Activated CD4-positive, alpha-beta T cell treated with anti-CD3 and anti-CD28 coated beads for 4 hours (primary cell): Measurements from ENCODE around the gene WDHD1.
"Not testable (repeated sequence)": the region's sequence is repeated elsewhere in the genome, so short reads cannot be mapped to it uniquely, and the experiment has no call there.

Experiments
- DNase-seq, 2 donors: peaks; one replicate each; pipeline ENCODE4 v3.0.0-alpha.2; 2020

WDHD1 gene

DNA sequence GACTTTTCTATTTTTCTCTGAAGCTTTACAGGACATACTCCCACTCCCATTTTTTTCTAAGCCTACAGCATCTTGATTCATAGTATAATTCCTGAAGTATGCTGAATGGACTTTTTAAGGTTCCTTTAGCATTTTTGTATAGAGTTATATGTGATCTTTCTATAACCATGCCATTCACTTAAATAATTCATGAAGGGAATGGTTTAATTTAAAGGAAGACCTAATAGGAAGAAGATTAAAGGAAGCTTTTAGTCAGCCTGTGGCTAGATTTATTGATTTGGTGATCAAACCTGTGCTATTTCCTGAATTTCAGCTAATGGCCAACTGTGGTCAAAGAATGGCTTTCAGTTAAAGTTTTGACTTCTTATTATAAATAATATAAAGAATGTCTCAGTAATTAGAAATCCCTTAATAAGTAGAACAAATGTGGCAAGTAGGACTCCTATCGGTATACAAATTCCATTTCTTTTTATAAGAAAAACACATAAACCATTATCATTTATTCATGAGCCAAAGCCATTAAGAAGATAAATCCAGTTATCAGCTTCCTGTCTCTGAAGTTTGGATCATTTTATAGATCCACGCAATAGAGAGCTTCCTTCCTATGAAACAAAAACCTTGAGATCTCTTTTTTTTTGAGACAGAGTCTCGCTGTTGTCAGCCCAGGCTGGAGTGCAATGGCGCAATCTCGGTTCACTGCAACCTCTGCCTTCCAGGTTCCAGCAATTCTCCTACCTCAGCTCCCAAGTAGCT lies 20.6 kb upstream of the WDHD1 start:
- DNase-seq = no peak

DNA sequence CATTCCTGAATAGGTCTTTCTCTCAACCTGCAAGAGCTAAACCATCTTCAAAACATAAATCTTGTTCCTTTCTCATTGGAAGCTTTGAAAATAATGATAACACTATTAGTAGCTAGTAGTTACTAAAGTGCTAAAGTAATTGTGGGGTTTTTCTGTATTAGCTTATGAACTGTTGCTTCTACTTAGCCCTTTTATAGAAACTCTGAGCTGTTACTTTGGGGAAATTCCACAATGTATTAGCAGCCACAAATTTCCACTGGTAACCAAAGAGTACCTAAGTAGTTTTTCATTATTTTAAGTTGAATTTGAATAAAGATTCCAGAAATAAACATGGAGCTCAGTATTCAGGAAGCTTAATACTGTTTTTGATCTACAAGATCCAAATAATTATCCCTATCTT lies 18.2 kb upstream of the WDHD1 start:
- no peak for DNase-seq

DNA sequence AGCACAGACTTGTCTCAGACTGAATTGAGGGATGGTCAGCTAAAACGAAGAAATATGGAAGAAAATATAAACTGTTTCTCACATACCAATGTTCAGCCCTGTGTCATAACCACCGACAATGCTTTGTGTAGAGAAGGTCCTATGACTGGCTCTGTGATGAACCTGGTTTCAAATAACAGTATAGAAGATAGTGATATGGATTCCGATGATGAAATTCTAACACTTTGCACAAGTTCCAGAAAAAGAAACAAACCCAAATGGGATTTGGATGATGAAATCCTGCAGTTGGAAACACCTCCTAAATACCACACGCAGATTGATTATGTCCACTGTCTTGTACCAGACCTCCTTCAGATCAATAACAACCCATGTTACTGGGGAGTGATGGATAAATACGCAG lies 16.6 kb upstream of the WDHD1 start:
- DNase-seq = no peak

DNA sequence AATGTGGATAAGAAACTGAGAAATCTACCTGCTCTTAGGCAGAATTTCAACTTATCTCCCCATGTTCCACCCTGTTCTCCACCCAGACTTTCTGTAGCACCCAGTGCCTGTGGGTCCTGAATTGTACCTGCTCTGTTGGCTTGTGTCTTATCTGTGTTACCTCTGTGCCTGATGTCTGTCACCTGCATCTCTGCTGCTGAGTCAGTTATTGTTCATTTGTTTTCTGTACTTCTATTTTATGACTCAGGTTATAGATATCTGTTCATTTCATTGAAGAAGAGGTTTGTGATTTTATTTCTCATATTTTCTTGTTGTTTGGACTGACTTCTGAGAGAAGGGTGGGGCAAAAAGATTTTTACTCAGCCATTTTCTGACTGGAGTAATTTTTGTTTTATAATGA lies 11.8 kb upstream of the WDHD1 start:
- DNase-seq = no peak

DNA sequence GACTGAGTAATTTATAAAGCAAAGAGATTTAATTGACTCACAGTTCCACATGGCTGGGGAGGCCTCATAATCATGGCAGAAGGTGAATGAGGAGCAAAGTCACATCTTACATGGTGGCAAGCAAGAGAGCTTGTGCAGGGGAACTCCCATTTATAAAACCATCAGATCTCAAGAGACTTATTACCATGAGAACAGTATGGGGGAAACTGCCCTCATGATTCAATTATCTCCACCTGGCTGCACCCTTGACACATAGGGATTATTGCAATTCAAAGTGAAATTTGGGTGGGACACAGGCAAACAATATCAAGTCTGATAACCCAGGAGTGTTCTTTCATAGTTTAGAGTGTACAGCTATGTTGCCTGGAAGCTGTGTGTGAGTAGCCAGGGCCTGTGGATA lies 11.1 kb upstream of the WDHD1 start:
- DNase-seq = not testable (repeated sequence)

DNA sequence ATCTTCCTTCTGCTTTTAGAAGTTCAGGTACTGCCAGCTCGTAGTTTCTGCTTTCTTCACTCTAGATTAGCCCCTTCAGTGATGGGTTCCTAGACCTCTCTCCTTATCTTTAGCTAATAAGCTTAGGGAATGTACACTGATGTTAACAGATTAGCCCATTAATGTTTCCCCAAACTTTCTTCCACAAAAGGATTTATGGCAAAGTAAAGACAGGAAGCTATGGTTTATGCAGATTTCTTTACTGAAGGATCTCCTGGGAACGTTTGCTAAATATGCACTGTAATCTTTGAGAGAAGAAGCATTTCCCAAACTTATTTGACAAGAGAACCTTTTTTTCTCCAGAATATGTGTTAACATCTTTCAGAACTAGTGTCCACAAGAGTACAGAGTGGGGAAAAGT lies 4.3 kb upstream of the WDHD1 start:
- no peak for DNase-seq

DNA sequence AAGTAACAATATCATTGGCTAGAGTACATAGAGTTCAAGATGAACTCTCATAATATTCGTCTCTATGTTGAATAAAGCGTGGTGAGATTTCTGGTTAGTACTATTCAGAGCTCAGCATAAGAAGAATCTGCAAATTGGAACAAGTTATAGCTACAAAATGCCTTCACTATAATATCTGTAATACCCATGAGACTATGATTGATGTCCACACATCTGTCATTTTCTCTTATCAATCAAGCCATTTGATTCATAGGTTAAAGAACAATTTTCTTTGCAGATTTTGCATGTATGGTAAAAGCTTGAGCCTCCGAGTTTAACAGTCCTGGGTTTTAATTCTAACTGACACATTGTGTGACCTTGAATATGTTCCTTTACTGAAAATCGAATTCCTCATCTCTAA lies 1.6 kb upstream of the WDHD1 start:
- DNase-seq = no peak

DNA sequence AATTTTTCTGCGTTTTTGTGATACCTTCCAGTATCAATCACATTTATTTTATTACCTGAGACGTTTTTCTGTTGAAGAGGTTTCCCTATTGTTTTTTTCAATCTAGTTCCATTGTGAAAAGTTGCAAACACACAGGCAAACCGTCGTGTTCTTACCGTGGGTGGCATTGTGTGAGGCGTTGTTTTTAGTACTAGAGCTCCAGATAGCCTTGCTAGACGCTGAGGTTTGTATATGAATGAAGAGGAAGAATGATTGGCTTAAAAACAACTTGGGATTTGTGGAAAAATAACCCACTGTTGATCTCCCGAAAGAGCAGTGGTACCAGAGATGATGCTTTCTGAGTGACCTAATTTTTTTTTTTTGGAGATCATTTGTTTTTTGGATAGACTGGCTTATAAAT lies 1.2 kb upstream of the WDHD1 start:
- no peak for DNase-seq

DNA sequence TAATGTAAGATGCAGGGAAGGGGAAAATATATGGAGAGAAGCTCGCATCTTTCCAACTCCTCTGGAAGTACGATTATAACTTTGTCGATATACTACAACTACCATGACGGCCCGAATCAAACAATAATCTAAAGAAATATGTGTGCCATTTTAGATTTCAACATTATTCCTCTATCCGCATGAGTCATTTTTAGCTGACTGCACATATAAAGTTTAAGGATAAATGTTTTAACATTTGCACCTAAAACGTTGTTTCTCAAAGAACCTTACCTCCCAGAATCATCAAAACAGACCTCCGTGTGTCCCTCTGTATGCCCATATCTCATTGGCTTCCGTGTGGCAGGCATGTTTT lies 482 bp downstream of the WDHD1 start:
- no peak for DNase-seq

DNA sequence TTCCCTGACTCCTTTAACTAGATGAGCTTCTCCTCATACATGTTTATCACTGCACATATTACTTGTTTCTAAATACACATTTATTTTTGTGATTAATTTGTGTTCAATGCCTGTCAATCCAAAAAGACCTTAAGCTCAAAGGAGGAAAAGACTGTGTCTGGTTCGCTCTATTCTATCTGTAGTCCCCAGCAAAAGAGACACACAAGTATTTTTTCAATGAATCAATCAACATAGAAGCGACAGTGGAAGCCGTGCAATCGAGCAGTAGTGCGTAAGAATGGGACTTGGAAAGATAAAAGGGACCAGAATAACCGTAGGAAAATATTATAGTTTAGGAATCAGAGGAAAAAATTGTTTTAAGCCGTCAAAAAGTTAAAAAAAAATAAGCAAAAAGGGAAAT lies 951 bp downstream of the WDHD1 start:
- no peak for DNase-seq

DNA sequence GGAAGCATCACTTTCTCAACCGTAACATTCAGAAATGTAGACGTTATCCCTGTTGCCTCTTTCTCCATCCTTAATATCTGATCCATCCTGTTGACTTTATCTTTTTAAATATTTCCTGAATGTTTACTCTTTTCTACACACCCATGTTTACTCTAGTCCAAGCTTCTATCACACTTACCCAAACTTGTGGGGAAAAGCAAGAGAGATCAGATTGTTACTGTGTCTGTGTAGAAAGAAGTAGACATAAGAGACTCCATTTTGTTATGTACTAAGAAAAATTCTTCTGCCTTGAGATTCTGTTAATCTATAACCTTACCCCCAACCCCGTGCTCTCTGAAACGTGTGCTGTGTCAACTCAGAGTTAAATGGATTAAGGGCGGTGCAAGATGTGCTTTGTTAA lies 2.5 kb downstream of the WDHD1 start:
- DNase-seq = not testable (repeated sequence)

DNA sequence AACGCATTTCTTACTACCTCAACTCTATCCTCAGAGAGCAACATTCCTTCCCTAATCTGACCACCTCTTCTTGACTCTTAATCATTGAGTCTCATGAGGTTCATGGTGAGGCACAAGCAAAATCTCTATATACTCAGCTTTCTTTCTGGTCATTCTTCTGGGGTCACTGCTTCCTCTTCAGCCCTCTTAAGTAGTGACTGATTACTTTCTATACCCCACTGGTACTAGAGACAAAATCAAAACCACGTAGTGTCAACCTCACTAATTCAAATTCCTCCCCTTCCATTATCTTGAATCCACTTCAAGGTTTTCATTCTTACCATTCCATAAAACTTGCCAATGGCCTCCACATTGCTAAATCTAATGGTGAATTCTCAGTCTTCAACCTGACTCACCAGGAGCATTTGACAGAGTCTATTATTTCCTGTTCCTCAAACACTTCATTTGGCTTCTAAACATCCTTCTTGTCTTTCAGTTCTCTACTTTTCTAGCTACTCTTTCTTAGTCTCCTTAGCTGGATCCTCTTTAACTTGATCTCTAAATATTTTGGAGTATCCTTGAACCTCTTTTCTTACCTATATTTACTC lies 6.8 kb downstream of the WDHD1 start:
- no peak for DNase-seq

DNA sequence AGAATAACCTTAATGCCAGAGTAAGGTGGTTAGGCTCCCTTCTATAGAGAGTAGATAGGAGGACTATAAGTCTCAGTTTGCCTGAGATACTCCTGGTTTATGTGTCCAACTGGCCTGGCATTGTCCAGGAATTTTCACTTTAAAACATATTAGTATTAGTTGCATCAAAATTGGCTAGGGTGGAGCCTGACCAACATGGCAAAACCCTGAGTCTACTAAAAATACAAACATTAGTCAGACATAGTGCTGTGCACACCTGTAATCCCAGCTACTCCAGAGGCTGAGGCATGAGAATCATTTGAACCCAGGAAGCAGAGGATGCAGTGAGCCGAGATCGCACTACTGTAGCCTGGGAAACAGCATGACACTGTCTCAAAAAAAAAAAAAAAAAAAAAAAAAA lies 11.9 kb downstream of the WDHD1 start:
- no peak for DNase-seq

DNA sequence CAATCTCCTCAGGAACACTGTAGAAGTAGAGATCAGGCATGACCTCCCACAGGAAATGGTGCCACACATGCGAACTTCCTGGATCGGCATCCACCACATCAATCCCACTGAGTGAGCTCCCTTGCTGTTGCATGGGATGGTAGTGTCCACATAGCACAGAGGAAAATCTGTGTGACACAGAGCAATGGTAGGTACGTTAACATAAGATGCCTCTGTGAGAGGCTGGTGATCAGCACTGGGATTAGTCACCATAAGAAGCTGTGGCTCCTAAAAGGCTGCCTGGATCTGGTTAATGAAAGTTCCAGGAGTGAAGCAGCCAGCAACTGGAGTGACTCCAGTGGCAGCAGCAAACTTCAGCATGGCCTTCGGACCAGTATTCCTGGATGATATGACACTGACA lies 21.8 kb downstream of the WDHD1 start:
- DNase-seq = no peak

DNA sequence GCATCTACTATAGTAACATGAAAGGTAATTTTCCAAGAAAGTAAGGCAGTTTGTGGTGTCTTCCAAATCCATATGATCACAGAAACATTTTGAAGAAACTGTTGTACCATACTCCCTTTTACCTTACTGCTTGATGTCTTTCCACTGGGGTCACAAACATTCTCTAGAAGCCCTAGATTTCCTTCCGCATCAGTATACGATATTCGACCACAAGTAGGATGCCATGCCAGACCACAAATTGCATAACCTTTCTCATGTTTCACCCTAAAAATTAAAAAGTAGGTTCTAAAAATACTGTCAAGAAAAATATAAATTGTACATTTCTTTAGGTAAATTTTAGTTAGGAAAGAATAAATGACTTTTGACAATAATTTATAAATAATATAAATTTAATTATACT lies 26.5 kb downstream of the WDHD1 start:
- DNase-seq = no peak

DNA sequence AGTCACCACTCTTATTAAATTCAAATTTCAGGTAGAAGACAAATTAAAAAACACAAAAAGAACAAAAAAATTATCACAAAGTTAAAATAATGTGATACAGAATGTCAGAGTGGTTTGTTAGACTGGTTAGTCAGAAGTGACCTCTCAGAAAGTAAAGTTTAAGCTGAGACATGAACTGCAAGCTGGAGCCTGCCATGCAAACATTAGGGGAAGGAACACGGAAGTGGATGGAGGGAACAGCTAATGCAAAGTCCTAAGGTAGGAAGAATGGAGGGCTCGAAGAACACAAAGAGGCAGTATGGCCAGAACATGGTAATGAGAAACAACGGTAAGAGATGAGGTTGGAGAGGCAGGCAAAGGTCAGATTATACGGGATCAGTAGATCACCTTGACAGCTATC lies 41.7 kb downstream of the WDHD1 start:
- DNase-seq = no peak

DNA sequence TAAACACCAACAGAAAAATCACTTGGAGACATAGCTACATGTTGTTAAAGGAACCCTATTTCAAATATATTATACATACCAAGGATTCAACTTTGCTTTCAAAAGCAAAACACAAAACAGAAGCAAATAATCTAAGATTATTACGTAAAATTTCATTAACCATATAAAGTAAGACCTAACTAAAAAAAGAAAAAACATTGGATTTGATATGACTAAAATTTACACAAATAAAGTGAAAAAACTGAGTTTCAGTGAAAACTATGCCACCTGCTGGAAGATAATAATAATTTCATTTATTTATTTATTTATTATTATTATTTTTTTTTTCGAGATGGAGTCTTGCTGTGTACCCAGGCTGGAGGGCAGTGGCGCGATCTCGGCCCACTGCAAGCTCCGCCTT lies 45.2 kb downstream of the WDHD1 start:
- DNase-seq = no peak

DNA sequence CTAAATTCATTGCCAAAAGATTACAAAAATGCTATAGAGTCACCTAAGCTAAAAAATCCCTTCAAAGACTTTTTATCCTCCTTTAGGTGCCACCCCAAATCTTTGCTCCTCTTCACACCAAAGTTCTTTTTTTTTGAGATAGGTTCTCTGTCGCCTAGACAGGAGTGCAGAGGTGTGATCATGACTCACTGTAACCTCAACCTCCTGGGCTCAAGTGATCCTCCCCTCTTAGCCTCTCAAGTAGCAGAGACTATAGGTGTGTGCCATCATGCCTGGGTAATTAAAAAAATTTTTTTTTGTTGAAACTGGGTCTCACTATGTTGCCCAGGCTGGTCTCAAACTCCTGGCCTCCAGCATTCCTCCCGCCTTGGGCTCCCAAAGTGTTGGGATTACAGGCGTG lies 47.9 kb downstream of the WDHD1 start:
- DNase-seq = no peak

DNA sequence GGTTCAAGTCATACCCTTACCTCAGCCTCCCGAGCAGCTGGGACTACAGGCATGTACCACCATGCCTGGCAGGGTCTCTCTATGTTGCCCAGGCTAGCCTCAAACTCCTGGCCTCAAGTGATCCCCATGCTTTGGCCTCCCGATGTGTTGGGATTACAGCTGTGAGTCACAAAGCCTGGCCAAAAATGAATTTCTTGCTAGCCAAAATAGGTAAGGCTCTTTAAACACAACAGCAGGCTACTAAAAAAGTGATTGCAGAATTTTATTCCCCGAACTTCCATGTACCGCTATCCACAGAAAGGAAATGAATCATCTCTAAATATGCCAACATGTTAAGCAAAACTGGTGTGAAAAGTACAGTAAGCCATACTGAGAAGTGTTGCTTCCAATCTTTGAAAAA lies 50.6 kb downstream of the WDHD1 start:
- no peak for DNase-seq

DNA sequence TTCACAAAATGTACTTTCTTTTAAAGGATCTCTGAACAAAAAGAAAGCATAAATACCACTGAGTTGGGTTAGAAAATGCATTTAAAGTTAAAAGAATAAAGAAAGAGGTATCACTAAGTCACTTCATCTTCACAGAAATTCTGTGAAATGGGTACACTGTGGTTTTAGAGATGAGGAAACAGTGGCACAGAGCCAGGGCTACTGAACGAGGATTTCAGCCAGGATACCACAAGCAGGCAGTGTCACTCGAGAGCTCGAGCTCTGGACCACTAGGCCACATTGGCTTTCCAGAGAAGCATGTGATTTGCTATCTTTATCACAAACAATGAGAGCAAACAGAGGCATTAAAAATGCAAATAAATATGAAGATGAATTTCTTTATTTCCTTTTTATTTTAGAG lies 51.0 kb downstream of the WDHD1 start:
- no peak for DNase-seq

DNA sequence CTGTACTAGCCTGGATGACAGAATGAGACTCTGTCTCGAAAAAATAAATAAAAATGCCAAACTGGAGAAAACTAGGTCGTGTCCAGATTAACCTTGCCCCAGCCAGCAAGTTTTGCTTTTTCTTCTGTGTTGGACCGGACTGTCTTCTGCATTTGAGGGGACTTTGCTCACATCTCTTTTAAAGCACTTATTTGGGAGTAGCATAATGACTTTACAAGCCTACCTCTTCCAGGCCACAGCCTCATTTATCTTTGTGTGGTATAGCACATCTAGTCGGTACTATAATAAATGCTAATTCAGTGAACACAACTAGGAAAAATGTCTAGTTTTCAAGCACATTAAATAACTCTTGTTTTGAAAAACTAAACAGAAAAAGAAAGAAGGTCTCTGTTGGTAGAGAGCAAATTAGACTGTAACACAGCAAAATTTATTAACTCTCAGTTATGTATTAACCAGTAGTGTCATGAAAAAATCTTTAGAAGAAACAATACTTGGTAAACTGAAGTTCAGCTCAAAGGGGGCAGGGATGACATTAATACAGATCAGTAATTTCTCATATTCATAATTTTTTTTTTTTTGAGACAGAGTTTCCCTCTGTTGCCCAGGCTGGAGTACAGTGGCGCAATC lies 52.0 kb downstream of the WDHD1 start:
- no peak for DNase-seq

DNA sequence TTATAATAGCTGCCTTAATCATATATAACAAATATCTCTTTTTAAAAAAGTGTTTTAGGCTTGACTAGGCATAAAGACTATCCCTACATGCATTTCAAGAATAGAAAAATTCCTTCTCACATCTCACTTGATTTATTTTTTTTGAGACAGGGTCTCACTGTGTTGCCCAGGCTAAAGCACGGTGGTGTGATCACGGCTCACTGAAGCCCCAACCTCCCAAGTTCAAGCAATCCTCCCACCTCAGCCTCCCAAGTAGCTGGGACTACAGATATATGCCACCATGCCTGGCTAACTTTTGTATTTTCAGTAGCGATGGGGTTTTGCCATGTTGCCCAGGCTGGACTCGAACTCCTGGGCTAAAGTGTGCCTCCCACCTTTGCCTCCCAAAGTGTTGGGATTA lies 59.4 kb downstream of the WDHD1 start:
- DNase-seq = no peak

DNA sequence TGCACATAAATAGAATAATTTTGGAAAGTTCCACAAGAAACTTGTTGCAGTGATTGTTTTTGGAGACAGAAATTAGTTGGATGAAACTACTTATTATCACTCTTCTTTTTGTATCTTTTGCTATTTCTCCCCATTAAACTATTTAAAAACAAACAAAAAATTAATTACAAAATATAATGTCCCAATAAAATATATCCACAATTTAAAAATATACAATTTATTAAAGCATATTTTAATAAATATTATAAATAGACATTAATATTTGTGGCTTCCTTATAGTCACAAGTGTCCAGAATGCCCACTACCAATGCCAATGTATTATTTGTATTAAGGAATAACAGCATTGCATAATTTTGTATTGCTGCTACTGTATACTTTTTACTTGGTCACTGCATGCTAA lies 71.8 kb downstream of the WDHD1 start:
- DNase-seq = no peak

DNA sequence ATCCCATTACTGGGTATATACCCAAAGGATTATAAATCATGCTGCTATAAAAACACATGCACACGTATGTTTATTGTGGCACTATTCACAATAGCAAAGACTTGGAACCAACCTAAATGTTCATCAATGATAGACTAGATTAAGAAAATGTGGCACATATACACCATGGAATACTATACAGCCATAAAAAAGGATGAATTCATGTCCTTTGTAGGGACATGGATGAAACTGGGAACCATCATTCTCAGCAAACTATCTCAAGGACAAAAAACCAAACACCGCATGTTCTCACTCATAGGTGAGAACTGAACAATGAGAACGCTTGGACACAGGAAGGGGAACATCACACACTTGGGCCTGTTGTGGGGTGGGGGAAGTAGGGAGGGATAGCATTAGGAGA lies 73.3 kb downstream of the WDHD1 start:
- DNase-seq = not testable (repeated sequence)

DNA sequence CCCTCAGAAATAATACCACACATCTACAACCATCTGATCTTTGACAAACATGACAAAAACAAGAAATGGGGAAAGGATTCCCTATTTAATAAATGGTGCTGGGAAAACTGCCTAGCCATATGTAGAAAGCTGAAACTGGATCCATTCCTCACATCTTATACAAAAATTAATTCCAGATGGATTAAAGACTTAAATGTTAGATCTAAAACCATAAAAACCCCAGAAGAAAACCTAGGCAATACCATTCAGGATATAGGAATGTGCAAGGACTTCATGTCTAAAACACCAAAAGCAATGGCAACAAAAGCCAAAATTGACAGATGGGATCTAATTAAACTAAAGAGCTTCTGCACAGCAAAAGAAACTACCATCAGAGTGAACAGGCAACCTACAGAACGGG lies 74.1 kb downstream of the WDHD1 start:
- not testable (repeated sequence) for DNase-seq
